B cell (primary cell): ENCODE results near the gene PELI2.

Experiments
- CTCF ChIP-seq: fragments of 200-600 bp; IDR thresholded peaks from one replicate; pipeline ENCODE4 v1.8.0; 2022; ENCODE audit warnings: antibody characterized with exemption, mild to moderate bottlenecking
- EZH2 ChIP-seq: IDR thresholded peaks from 2 replicates; pipeline ENCODE4 v1.6.1; 2012; ENCODE audit warnings: borderline replicate concordance, low read depth, mild to moderate bottlenecking, moderate library complexity, low read length; ENCODE audit not compliant: insufficient read depth, poor library complexity, severe bottlenecking

- TF ChIP-seq CTCF (no peak), EZH2 (no peak)
Observed at GRCh38 chr14:56331592-56332216, 213.5 kb downstream of the PELI2 start.
